Mucosa of descending colon (tissue), 3 donors: ENCODE results near the gene PKHD1. TPM values are rescaled to one million over a fixed set of nuclear protein-coding genes. Genes with fewer than 3 reads are reported as not detected.
A peak's percentile ranks its signal among the peaks of the same experiment; 100 is the strongest.

ENCODE experiments used
- ATAC-seq: fragments of 200-7000 bp; cut with Tn5 transposase; one replicate; pipeline ENCODE4 v1.9.1; 2020; ENCODE audit warnings: mild to moderate bottlenecking, moderate library complexity
- DNase-seq, 3 donors: peaks; one replicate each; pipeline ENCODE4 v3.0.0-alpha.2; 2020
- H3K36me3 ChIP-seq: fragments of 200-600 bp; one replicate; pipeline ENCODE4 v1.8.0; 2021; ENCODE audit warnings: low read depth, mild to moderate bottlenecking
- H3K4me1 ChIP-seq: fragments of 200-600 bp; one replicate; pipeline ENCODE4 v1.8.0; 2021; ENCODE audit warnings: low read depth, mild to moderate bottlenecking
- H3K4me3 ChIP-seq: fragments of 200-600 bp; one replicate; pipeline ENCODE4 v1.8.0; 2021; ENCODE audit warnings: mild to moderate bottlenecking
- H3K9me3 ChIP-seq: fragments of 200-600 bp; one replicate; pipeline ENCODE4 v1.8.0; 2021; ENCODE audit warnings: mild to moderate bottlenecking
- CTCF ChIP-seq: fragments of 200-600 bp; IDR thresholded peaks from one replicate; pipeline ENCODE4 v1.8.0; 2022; ENCODE audit warnings: antibody characterized with exemption, mild to moderate bottlenecking
- intact Hi-C, 2 donors: fragments of 100-400 bp; cut with DNase I in 1 of 2; cut with micrococcal nuclease in 1 of 2; formaldehyde crosslinking; loops; one replicate each; pipeline versions ENCODE4 v1.11.0 to v1.11.1; 2022; cut with DNase I, micrococcal nuclease
- total RNA-seq, 3 donors: library from RNA; stranded (reverse); fragmentation: NEBNext Ultra II Directional in 2 of 3; extraction: Animal tissue kit (Norgen Biotek cat#: 25700) in 2 of 3; gene quantifications; one replicate each; pipeline versions ENCODE4 v1.2.1 to v1.2.4, GENCODE V29; 2021 to 2023
- donor health status: DM: no; HTN: no; CAD: no; lungs with moderate emphysema.
- donor health status: DM: no; HTN: no; CAD: no.
- donor health status: DM: no; HTN: yes; CAD: no.

Gene PKHD1
- total RNA-seq, 3 donors from 2014 or later = 0.12 to 0.22 (median 0.20) TPM

GRCh38 chr6:51616243-51616642 is 471.2 kb downstream of the PKHD1 start:
- intact Hi-C loops = no loop called here
- Histone ChIP-seq H3K36me3 (no peaks in the 10 kb centered on the region), H3K4me3 (no peak overlapping the region), H3K9me3 (no peaks in the 10 kb centered on the region), H3K4me1 (no peaks in the 10 kb centered on the region)
- TF ChIP-seq CTCF = no peak
- DNase-seq = no peak
- no peak for ATAC-seq

GRCh38 chr6:51614725-51615124 is 472.7 kb downstream of the PKHD1 start:
- Histone ChIP-seq H3K9me3 (no peaks in the 10 kb centered on the region), H3K4me3 (no peak overlapping the region), H3K36me3 (no peaks in the 10 kb centered on the region), H3K4me1 (no peaks in the 10 kb centered on the region)
- DNase-seq = no peak
- no peak for TF ChIP-seq CTCF
- ATAC-seq = no peak
- intact Hi-C loops = no loop called here

GRCh38 chr6:51613558-51613957 is 473.9 kb downstream of the PKHD1 start:
- Histone ChIP-seq H3K4me1 (no peaks in the 10 kb centered on the region), H3K4me3 (no peak overlapping the region), H3K36me3 (no peaks in the 10 kb centered on the region), H3K9me3 (no peaks in the 10 kb centered on the region)
- intact Hi-C loops = no loop called here
- ATAC-seq = peak; percentile 38
- TF ChIP-seq CTCF = no peak
- no peak for DNase-seq

GRCh38 chr6:51608932-51609331 is 478.5 kb downstream of the PKHD1 start:
- Histone ChIP-seq H3K4me1 (no peaks in the 10 kb centered on the region), H3K9me3 (no peaks in the 10 kb centered on the region), H3K4me3 (no peak overlapping the region), H3K36me3 (no peaks in the 10 kb centered on the region)
- intact Hi-C loops = no loop called here
- no peak for TF ChIP-seq CTCF
- no peak for DNase-seq
- ATAC-seq = no peak

- intact Hi-C loops = no loop called here
- DNase-seq = no peak
- Histone ChIP-seq H3K9me3 (no peaks in the 10 kb centered on the region), H3K4me1 (no peaks in the 10 kb centered on the region), H3K4me3 (no peak overlapping the region), H3K36me3 (no peaks in the 10 kb centered on the region)
- ATAC-seq = no peak
- no peak for TF ChIP-seq CTCF
Observed at GRCh38 chr6:51608383-51608782, 479.0 kb downstream of the PKHD1 start.

- no peak for DNase-seq
- no peak for ATAC-seq
- TF ChIP-seq CTCF = no peak
Observed at GRCh38 chr6:51600514-51600913, 486.9 kb downstream of the PKHD1 start.

More at GRCh38 chr6:51600514-51600913, 486.9 kb downstream of the PKHD1 start:
- no peaks in the 10 kb centered on the region for H3K4me1 ChIP-seq
- intact Hi-C loops = no loop called here
- no peaks in the 10 kb centered on the region for H3K36me3 ChIP-seq
- no peak overlapping the region for H3K4me3 ChIP-seq
- H3K9me3 ChIP-seq = no peaks in the 10 kb centered on the region
